ENCODE data around the gene MALRD1.

Gene MALRD1

DNA sequence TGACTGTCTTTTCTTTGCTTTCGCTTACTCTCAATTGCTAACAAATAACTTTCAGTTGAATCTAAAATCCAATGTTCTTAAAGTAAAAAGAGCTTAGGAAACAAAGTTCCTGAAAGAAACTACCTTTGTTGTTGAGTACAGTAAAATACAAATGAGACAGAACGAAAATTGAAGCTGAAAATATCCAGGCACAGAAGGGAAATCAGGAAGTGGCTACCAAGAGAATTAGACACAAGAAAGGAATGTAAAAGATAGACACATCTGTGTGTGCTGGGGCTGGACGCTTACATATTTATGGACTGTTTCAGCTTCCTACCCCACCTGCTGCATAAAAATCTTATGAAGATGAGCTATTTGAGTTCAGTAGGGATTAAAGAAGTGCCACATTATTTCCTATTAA is 606.0 kb downstream of the MALRD1 start:
- DNase-seq (ENCODE audit: low read depth): no peak

GRCh38 chr10:19656420-19657042 is 607.9 kb downstream of the MALRD1 start:
- no peak for DNase-seq (ENCODE audit: low read depth)

GRCh38 chr10:19658131-19658530 is 609.5 kb downstream of the MALRD1 start:
- DNase-seq (ENCODE audit: low read depth): no peak

DNA sequence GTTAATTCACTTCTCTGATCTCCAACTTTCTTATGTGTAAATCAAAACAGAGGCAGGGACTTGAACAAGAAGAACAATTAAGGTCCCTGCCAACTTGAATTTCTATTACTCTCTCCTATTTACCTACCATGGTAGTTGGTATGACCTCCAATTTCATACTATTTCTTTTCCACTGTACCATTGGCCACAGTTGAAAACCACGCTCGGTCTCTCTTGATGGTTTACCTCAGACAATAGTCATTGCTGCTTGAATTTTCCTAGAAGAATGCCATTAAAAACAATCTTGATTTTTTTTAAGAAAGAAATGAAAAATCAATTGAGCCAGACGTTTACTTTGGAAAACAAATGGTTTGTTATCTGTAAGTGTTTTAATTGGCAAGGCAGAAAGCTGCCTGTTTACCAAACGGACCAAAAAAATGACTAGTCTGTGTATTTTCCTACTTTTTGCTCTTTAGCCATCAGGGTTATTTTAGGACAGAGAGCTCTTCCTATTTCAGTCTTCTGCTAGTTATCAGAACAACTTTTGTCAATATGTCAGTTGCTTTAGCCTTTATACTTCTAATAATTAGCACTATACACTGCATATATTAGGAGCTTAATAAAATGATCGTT is 610.1 kb downstream of the MALRD1 start:
- DNase-seq (ENCODE audit: low read depth): no peak

GRCh38 chr10:19659920-19660655 is 611.5 kb downstream of the MALRD1 start:
- DNase-seq (ENCODE audit: low read depth): no peak

- DNase-seq (ENCODE audit: low read depth): no peak
These were observed 614.7 kb downstream of the MALRD1 start for GRCh38 chr10:19663344-19663743.

DNA sequence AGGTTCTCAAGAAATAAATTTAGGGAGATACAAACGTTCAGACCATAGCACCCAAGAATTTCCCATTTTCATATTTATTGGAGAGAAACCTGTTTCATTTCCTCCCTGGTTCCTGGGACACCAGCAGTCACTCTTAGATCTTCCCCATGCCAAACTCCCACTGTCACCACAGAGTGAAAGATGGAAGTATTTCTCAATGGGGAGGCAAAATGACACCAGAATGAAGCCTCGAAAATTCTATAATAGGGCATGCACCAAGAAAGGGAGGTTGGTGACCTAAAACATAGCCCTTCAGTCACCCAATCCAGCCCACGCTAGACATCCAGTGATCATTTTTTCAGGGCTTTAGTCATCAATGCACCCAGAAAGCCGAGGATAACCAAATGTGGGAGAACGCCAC is 619.5 kb downstream of the MALRD1 start:
- no peak for DNase-seq (ENCODE audit: low read depth)

- DNase-seq (ENCODE audit: low read depth): no peak
These were observed 627.5 kb downstream of the MALRD1 start for GRCh38 chr10:19676063-19676462.

DNA sequence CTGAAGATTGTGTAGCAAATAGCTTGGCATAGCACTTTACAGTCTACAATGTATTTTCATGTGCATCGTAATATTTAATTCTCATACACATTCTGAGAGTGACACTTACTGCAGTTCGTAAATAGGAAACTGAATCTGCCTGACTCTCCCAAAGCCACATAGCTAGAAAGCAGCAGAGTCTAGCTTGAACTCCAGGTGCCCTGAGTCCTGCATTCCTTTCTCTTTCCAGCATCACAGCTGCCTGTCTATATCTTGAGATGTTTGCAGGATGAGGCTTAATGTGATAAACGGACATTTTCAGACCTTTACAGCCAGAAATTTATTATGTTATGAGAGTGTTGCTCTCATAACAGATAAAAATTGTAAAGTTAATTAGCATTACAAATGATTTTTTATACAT is 634.8 kb downstream of the MALRD1 start:
- no peak for DNase-seq (ENCODE audit: low read depth)

DNA sequence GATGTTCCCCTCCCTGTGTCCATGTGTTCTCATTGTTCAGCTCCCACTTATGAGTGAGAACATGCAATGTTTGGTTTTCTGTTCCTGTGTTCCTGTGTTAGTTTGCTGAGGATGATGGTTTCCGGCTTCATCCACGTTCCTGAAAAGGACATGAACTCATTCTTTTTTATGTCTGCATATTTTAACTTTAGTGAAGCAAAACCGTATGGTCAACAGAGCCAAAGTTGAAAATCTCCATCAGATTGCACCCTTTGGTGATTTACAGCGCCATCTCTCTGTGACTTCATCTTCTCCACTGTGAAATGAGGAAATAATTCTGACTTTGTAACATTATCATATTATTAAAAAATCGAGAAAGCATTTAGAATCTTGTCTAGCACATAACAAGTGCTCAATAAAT is 635.4 kb downstream of the MALRD1 start:
- no peak for DNase-seq (ENCODE audit: low read depth)

GRCh38 chr10:19688344-19688743 is 639.7 kb downstream of the MALRD1 start:
- no peak for DNase-seq (ENCODE audit: low read depth)

- no peak for DNase-seq (ENCODE audit: low read depth)
These were observed 640.6 kb downstream of the MALRD1 start for GRCh38 chr10:19689231-19689630.

DNA sequence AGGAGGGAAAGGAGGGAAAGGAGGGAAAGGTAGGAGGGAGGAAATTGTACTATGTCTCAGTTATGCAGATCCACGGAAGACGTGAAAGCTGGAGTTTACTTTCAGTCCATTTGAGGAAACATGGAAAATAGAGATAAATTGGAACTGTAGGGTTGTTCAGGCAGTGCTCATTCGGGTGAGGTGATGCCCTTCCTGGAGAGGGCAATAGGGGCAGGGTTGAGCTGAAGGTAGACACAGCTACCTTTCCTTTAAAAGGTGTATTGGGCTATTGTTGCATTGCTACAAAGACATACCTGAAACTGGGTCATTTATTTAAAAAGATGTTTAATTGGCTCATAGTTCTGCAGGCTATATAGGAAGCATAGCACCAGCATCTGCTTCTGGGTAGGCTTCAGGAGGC is 650.7 kb downstream of the MALRD1 start:
- no peak for DNase-seq (ENCODE audit: low read depth)

DNA sequence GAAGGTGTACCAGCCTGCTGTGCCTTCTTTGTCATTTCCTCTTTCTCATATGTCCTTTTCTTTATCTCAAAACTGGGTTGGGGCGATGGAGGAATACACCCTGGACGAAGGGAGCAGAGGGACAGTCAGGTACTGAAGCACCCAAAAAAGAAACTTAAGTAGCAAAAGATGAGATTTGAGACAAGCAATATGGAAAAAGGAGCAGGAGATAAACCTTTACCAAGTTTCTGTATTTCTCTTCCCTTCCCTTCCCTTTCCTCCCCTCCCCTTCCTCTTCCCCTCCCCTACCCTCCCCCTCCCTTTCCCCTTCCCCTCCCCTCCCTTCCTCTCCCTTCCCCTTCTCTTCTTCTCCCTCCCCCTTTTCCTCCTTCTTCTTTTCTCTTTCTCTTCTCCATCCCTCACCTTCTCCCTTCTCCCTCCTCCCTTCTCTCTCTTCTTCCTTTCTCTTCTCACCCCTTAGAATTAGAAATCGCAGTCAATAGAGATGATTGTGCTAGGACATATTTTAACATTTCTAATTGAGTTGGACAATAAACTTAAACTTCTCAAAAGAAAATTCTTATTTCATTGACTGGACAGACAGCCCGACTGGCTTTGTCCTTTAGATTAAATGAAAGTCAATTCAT is 652.9 kb downstream of the MALRD1 start:
- DNase-seq (ENCODE audit: low read depth): no peak

GRCh38 chr10:19702215-19702614 is 653.6 kb downstream of the MALRD1 start:
- no peak for DNase-seq (ENCODE audit: low read depth)

GRCh38 chr10:19704544-19704943 is 655.9 kb downstream of the MALRD1 start:
- no peak for DNase-seq (ENCODE audit: low read depth)

DNA sequence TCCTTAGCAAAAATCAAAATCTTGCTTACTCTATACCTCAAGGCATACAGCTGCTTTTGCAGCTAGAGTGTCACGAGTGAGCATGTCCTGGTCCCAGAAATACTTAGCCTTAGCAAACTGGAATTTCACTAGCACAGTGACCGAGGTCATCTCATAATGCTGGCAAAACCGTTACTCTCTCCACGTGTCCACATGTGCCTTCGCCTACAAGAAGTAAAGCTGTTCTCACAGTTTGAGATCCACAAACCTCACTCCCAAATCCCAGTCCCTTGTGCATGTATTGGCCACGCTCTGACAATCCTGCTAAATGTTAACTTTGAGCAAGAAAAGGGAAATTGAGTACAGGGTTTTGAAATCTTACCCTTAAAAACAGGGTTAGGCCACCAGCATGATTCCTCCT is 656.6 kb downstream of the MALRD1 start:
- DNase-seq (ENCODE audit: low read depth): no peak

GRCh38 chr10:19706904-19707303 is 658.3 kb downstream of the MALRD1 start:
- DNase-seq (ENCODE audit: low read depth): no peak

DNA sequence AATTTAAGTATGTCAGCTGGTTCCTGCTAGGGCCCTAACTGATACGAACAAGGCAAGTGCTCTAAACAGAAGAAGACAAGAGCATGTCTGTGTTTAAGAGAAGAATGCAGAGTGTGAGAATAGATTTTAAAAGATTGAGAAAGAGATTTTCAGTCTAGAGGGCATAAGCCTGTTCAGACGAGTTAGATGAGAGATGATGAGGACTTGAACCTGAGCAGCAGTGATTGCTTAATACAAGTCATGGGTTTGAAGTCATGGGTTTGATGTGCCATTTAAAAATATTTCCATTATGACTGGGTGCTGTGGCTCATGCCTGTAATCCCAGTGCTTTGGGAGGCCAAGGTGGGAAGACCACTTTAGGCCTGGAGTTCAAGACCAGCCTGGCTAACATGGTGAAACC is 658.8 kb downstream of the MALRD1 start:
- no peak for DNase-seq (ENCODE audit: low read depth)

DNA sequence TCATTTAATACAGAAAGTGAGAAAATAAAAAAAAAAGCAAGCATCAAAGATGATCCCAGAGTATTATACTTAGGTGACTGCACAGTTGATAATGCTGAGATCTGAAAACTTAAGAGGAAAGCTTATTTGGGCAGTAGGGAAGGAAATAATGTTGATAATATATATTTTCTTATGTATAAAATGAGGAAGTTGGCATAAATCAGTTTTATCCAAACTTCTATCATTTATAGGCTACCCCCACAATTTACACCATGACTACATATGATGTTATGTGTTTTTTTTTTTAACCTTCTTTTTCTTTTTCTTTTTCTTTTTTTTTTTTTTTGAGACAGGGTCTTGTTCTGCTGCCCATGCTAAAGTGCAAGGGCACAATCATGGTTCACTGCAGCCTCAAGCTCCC is 659.4 kb downstream of the MALRD1 start:
- no peak for DNase-seq (ENCODE audit: low read depth)

- DNase-seq (ENCODE audit: low read depth): no peak
These were observed 662.0 kb downstream of the MALRD1 start for GRCh38 chr10:19710600-19710999.

- no peak for DNase-seq (ENCODE audit: low read depth)
These were observed 664.6 kb downstream of the MALRD1 start for GRCh38 chr10:19713159-19713558.

All from T-helper 22 cell (primary cell).